SU-DHL-6 (cell line): ENCODE measurements around the gene WT1.

Source experiments
- H2AFZ ChIP-seq: fragments of 200-600 bp; sonication (generic); 2 replicates; pipeline ENCODE4 v1.6.1; 2014; ENCODE audit warnings: low read depth, mild to moderate bottlenecking, moderate library complexity, mixed read lengths, antibody characterized with exemption, low read length; ENCODE audit not compliant: severe bottlenecking
- H3F3A ChIP-seq: fragments of 200-600 bp; shearing (Covaris generic); 2 replicates; pipeline ENCODE4 v1.6.0; 2016; ENCODE audit warnings: antibody characterized with exemption, mild to moderate bottlenecking; ENCODE audit not compliant: insufficient read depth
- H3K27ac ChIP-seq: fragments of 200-600 bp; sonication (generic); 2 replicates; pipeline ENCODE4 v1.5.1; 2016; ENCODE audit warnings: low read depth, mild to moderate bottlenecking, low read length, moderate library complexity, mixed read lengths
- H3K27me3 ChIP-seq: fragments of 200-600 bp; sonication (generic), shearing (Covaris generic); 2 replicates; pipeline ENCODE4 v1.6.0; 2014; ENCODE audit warnings: mild to moderate bottlenecking, low read length
- H3K36me3 ChIP-seq: fragments of 200-600 bp; sonication (generic); 2 replicates; pipeline ENCODE4 v1.6.1; 2014; ENCODE audit warnings: mild to moderate bottlenecking, low read length, mixed read lengths
- H3K4me2 ChIP-seq: fragments of 300-600, 200-600 bp; shearing (Covaris generic), sonication (generic); 2 replicates; pipeline ENCODE4 v1.6.0; 2014; ENCODE audit warnings: low read length, low read depth, mild to moderate bottlenecking; ENCODE audit not compliant: poor library complexity, severe bottlenecking
- H3K4me3 ChIP-seq: fragments of 200-600 bp; sonication (generic); 2 replicates; pipeline ENCODE4 v1.5.1; 2014; ENCODE audit warnings: antibody characterized with exemption, low read length, mild to moderate bottlenecking, mixed read lengths; ENCODE audit not compliant: insufficient read depth, poor library complexity, severe bottlenecking
- H3K79me2 ChIP-seq: fragments of 200-600 bp; sonication (generic); 2 replicates; pipeline ENCODE4 v1.6.1; 2014; ENCODE audit warnings: mild to moderate bottlenecking, low read length, moderate library complexity; ENCODE audit not compliant: insufficient read depth
- H3K9ac ChIP-seq: fragments of 200-600 bp; sonication (generic); 2 replicates; pipeline ENCODE4 v1.7.0; 2014; ENCODE audit warnings: mild to moderate bottlenecking, low read length
- H3K9me2 ChIP-seq: fragments of 200-600 bp; sonication (generic); replicated peaks from 2 replicates; pipeline ENCODE4 v1.6.1; 2014; ENCODE audit warnings: low read length; ENCODE audit not compliant: insufficient read depth
- H3K9me3 ChIP-seq: fragments of 200-600 bp; sonication (generic); 2 replicates; pipeline ENCODE4 v1.6.1; 2014; ENCODE audit warnings: low read length, mixed read lengths; ENCODE audit not compliant: insufficient read depth
- H4K20me1 ChIP-seq: fragments of 200-600 bp; sonication (generic); 2 replicates; pipeline ENCODE4 v1.6.1; 2014; ENCODE audit warnings: low read depth, mild to moderate bottlenecking, antibody characterized with exemption, low read length, moderate library complexity, mixed read lengths
- EZH2phosphoT487 ChIP-seq: fragments of 200-600 bp; sonication (generic), shearing (Covaris generic); conservative IDR thresholded peaks from 2 replicates; pipeline ENCODE4 v1.6.1; 2018; ENCODE audit warnings: mild to moderate bottlenecking, antibody characterized with exemption, low read length, moderate library complexity, mixed read lengths
- TF ChIP-seq, protein P1 (sequence below): fragments of 200-600 bp; sonication (generic); IDR thresholded peaks from one replicate; pipeline ENCODE4 v1.5.1; 2017; ENCODE audit warnings: antibody characterized with exemption, mild to moderate bottlenecking, low read length, moderate library complexity; ENCODE audit not compliant: insufficient read depth, poor library complexity, severe bottlenecking

WT1 gene

DNA sequence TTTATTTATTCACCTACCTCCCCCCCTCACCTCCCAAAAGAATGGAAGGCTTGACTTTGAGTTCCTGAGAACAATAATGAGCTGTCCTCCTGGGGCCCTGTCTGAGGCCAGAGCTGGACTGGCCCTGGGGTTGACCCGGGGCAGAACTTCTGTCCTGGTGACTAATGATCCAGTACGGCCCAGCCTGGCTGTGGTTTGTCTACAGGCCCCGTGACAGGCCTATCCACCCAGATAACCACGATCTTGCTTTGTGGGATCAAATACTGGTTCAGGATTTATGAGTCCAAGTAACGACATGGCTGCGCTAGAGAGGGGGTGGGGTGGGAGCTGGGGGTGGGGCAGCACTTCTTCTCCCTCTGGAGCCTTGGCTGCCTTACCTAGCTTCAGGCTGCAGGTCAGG lies 81.5 kb downstream of the WT1 start:
- H3K27me3 ChIP-seq: no peaks in the 10 kb centered on the region
- TF ChIP-seq, protein P1, sequence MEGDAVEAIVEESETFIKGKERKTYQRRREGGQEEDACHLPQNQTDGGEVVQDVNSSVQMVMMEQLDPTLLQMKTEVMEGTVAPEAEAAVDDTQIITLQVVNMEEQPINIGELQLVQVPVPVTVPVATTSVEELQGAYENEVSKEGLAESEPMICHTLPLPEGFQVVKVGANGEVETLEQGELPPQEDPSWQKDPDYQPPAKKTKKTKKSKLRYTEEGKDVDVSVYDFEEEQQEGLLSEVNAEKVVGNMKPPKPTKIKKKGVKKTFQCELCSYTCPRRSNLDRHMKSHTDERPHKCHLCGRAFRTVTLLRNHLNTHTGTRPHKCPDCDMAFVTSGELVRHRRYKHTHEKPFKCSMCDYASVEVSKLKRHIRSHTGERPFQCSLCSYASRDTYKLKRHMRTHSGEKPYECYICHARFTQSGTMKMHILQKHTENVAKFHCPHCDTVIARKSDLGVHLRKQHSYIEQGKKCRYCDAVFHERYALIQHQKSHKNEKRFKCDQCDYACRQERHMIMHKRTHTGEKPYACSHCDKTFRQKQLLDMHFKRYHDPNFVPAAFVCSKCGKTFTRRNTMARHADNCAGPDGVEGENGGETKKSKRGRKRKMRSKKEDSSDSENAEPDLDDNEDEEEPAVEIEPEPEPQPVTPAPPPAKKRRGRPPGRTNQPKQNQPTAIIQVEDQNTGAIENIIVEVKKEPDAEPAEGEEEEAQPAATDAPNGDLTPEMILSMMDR: no peak
- TF ChIP-seq EZH2phosphoT487: no peak

DNA sequence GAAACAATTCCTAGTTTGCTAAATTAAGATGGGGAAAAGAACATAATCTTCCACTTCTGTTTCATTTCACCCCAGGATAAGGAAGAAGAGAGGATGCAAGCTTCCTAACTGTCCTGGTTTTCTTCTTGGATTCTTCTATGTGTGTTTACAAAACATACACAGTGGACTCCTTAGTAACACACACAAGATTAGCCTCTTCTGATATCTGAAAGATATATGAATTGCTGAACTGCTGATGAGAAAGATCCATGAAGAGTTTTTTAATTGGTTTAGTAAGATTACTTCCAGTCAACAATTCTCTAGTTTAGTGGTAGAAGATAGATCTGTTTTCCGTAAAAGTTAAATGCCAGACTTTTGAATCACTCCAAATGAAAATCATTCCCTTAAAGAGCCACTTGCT lies 86.8 kb downstream of the WT1 start:
- no peaks in the 10 kb centered on the region for H3K27me3 ChIP-seq
- no peaks in the 10 kb centered on the region for H4K20me1 ChIP-seq
- H3F3A ChIP-seq: no peaks in the 10 kb centered on the region
- H3K9me3 ChIP-seq: no peaks in the 10 kb centered on the region
- no peaks in the 10 kb centered on the region for H3K9me2 ChIP-seq
- no peak overlapping the region for H2AFZ ChIP-seq
- no peak overlapping the region for H3K4me3 ChIP-seq
- H3K36me3 ChIP-seq: no peaks in the 10 kb centered on the region
- no peak overlapping the region for H3K9ac ChIP-seq
- no peak overlapping the region for H3K4me2 ChIP-seq
- no peak overlapping the region for H3K27ac ChIP-seq
- TF ChIP-seq EZH2phosphoT487: no peak
- TF ChIP-seq, protein P1: no peak
- no peaks in the 10 kb centered on the region for H3K79me2 ChIP-seq

More for the DNA sequence above, 81.5 kb downstream of the WT1 start:
- Histone ChIP-seq H3K9ac (no peak overlapping the region), H3K79me2 (no peaks in the 10 kb centered on the region), H4K20me1 (no peaks in the 10 kb centered on the region), H3K9me2 (no peaks in the 10 kb centered on the region), H3F3A (no peaks in the 10 kb centered on the region), H3K4me2 (no peak overlapping the region), H3K36me3 (no peaks in the 10 kb centered on the region), H3K9me3 (no peaks in the 10 kb centered on the region), H2AFZ (no peak overlapping the region), H3K4me3 (no peak overlapping the region), H3K27ac (no peak overlapping the region)

DNA sequence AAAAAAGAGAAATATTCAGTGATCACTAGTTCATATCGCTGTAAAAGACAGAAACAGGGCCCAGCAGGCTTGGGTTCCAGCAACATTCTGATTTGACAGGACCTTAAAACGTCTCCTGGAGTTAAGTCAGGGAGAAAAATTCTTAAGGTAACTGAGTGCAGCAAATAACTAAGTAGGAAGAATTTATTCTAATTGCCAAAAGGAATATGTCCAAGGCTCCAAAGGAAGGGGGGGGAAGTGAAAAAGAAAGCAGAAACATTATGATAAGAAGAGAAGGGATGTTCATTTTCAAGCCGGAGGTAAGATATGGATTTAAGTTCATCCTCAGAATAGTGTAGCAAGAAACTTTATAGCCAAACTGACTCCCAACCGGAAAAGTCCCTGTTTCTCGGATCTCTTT lies 90.4 kb downstream of the WT1 start:
- no peak overlapping the region for H3K9ac ChIP-seq
- H3K27me3 ChIP-seq: no peaks in the 10 kb centered on the region
- no peak overlapping the region for H2AFZ ChIP-seq
- no peak overlapping the region for H3K4me3 ChIP-seq
- TF ChIP-seq, protein P1: no peak
- no peak for TF ChIP-seq EZH2phosphoT487
- no peaks in the 10 kb centered on the region for H3K9me3 ChIP-seq
- H3K4me2 ChIP-seq: no peak overlapping the region
- H4K20me1 ChIP-seq: no peaks in the 10 kb centered on the region
- H3K27ac ChIP-seq: no peak overlapping the region
- no peaks in the 10 kb centered on the region for H3K9me2 ChIP-seq
- no peaks in the 10 kb centered on the region for H3K36me3 ChIP-seq
- H3K79me2 ChIP-seq: no peaks in the 10 kb centered on the region
- H3F3A ChIP-seq: no peaks in the 10 kb centered on the region
